GM12878 (cell line): Measurements from ENCODE around the gene ZNF133. TPM values are rescaled to one million over a fixed set of nuclear protein-coding genes. Genes with fewer than 3 reads are reported as not detected.
"Not testable (repeated sequence)": the region's sequence is repeated elsewhere in the genome, so short reads cannot be mapped to it uniquely, and the experiment has no call there.

Experiments used
- ATAC-seq: fragments of 200-7000 bp; cut with Tn5 transposase; 3 replicates; pipeline ENCODE4 v1.9.1; 2020; ENCODE audit warnings: mild to moderate bottlenecking, moderate library complexity
- BruUV-seq: library from RNA; stranded (reverse); fragments of 400-500 nt; replicated peaks from 2 replicates; lab custom pipeline; 2021; lab: Mats Ljungman, UMichigan
- CTCF ChIA-PET: fragments of 300-600 bp; sonication (Branson Sonifier 250); formaldehyde crosslinking; extraction: SDS; loops from one replicate; lab custom pipeline; 2021; ENCODE audit warnings: inconsistent platforms; lab: Yijun Ruan, JAX
- POLR2A ChIA-PET: fragments of 350-600 bp; formaldehyde crosslinking; extraction: SDS; loops from one replicate; lab custom pipeline; 2021; ENCODE audit warnings: inconsistent platforms; lab: Charles Lee
- RAD21 ChIA-PET: fragments of 300-600 bp; sonication (Branson Sonifier 250); formaldehyde crosslinking; loops from one replicate; lab custom pipeline; 2023; ENCODE audit warnings: antibody characterized with exemption; ENCODE audit not compliant: unreplicated experiment; lab: Charles Lee
- SMC1A ChIA-PET: fragments of 300-600 bp; sonication (Branson Sonifier 250); formaldehyde crosslinking; loops from one replicate; lab custom pipeline; 2023; ENCODE audit not compliant: unreplicated experiment, uncharacterized antibody; lab: Charles Lee
- DNase-seq: peaks from one replicate; pipeline ENCODE4 v3.0.0-alpha.2; 2011; ENCODE audit warnings: low read depth, low spot score
- FAIRE-seq: peaks from 3 replicates; lab custom pipeline; 2011; peaks lifted over from hg19 to GRCh38; lab: Jason Lieb, UNC
- H2AFZ ChIP-seq: 2 replicates; pipeline ENCODE4 v1.6.0; 2011; ENCODE audit warnings: low read depth, low read length, control low read depth; ENCODE audit not compliant: control insufficient read depth
- H3K27ac ChIP-seq: 2 replicates; pipeline ENCODE4 v1.5.1; 2011; ENCODE audit warnings: control low read depth; ENCODE audit not compliant: control insufficient read depth, insufficient read depth
- H3K27me3 ChIP-seq, 2 experiments: replicated peaks in 1 of 2; 2 replicates each; pipeline versions ENCODE4 v1.6.0 to v1.6.1; 2011; ENCODE audit warnings: low read length in 1 of 2; ENCODE audit not compliant: control insufficient read depth in 2 of 2, insufficient read depth in 2 of 2
- H3K36me3 ChIP-seq, 2 experiments: 2 replicates each; pipeline ENCODE4 v1.5.1; 2011; ENCODE audit warnings: low read length in 1 of 2; ENCODE audit not compliant: control insufficient read depth in 2 of 2, insufficient read depth in 2 of 2
- H3K4me1 ChIP-seq: 2 replicates; pipeline ENCODE4 v1.6.1; 2011; ENCODE audit warnings: mild to moderate bottlenecking, low read length, moderate library complexity, mixed read lengths; ENCODE audit not compliant: control insufficient read depth, insufficient read depth
- H3K4me2 ChIP-seq: 2 replicates; pipeline ENCODE4 v1.6.0; 2011; ENCODE audit warnings: control low read depth; ENCODE audit not compliant: control insufficient read depth, insufficient read depth
- H3K4me3 ChIP-seq: fragments of 200-600 bp; sonication (generic); 2 replicates; pipeline ENCODE4 v1.5.1; 2016
- H3K79me2 ChIP-seq: 2 replicates; pipeline ENCODE4 v1.6.0; 2011; ENCODE audit warnings: low read length; ENCODE audit not compliant: control insufficient read depth, insufficient read depth
- H3K9ac ChIP-seq: 2 replicates; pipeline ENCODE4 v1.8.0; 2011; ENCODE audit warnings: low read length, control low read depth, mixed read lengths; ENCODE audit not compliant: control insufficient read depth, insufficient read depth
- H3K9me3 ChIP-seq: replicated peaks from 3 replicates; pipeline ENCODE4 v1.5.1; 2011; ENCODE audit warnings: mild to moderate bottlenecking, low read length; ENCODE audit not compliant: control insufficient read depth, insufficient read depth
- H4K20me1 ChIP-seq: 2 replicates; pipeline ENCODE4 v1.6.0; 2011; ENCODE audit not compliant: control insufficient read depth, insufficient read depth
- ATF2 ChIP-seq: IDR thresholded peaks from 2 replicates; pipeline ENCODE4 v1.6.1; 2012; ENCODE audit warnings: low read length, inconsistent platforms
- BCL11A ChIP-seq: IDR thresholded peaks from 2 replicates; pipeline ENCODE4 v1.6.1; 2011; ENCODE audit warnings: low read depth, low read length
- CHD2 ChIP-seq: IDR thresholded peaks from 2 replicates; pipeline ENCODE4 v1.6.1; 2011; ENCODE audit warnings: low read depth, low read length, improper control_type of control experiment, borderline replicate concordance
- CHD4 ChIP-seq: fragments of 200-600 bp; sonication (generic); IDR thresholded peaks from 2 replicates; pipeline ENCODE4 v1.6.1; 2016; ENCODE audit warnings: mild to moderate bottlenecking
- DPF2 ChIP-seq: fragments of 450-650 bp; IDR thresholded peaks from 2 replicates; pipeline ENCODE4 v1.6.1; 2017; ENCODE audit warnings: mild to moderate bottlenecking
- EGR1 ChIP-seq, 2 experiments: IDR thresholded peaks; 1 replicate in 1 of 2; 2 replicates in 1 of 2; pipeline ENCODE4 v1.6.1; 2011 to 2012; ENCODE audit warnings: low read depth in 2 of 2, low read length in 2 of 2, borderline replicate concordance in 1 of 2, mild to moderate bottlenecking in 1 of 2, moderate library complexity in 1 of 2
- FOXM1 ChIP-seq: IDR thresholded peaks from 2 replicates; pipeline ENCODE4 v1.6.1; 2012; ENCODE audit warnings: low read depth, mild to moderate bottlenecking, inconsistent platforms, low read length, moderate library complexity
- HDAC2 ChIP-seq: fragments of 200-600 bp; sonication (generic); IDR thresholded peaks from 2 replicates; pipeline ENCODE4 v1.6.1; 2017
- KLF5 ChIP-seq: fragments of 450-650 bp; IDR thresholded peaks from 2 replicates; pipeline ENCODE4 v1.6.1; 2014; ENCODE audit warnings: mild to moderate bottlenecking; ENCODE audit not compliant: partially characterized antibody
- MTA3 ChIP-seq: IDR thresholded peaks from 2 replicates; pipeline ENCODE4 v1.6.1; 2012; ENCODE audit warnings: low read length, inconsistent platforms, borderline replicate concordance
- MYC ChIP-seq: IDR thresholded peaks from 2 replicates; pipeline ENCODE4 v1.6.1; 2011; ENCODE audit warnings: mild to moderate bottlenecking, low read length, moderate library complexity, inconsistent platforms; ENCODE audit not compliant: insufficient read depth, insufficient replicate concordance, insufficient read length, severe bottlenecking
- NFXL1 ChIP-seq: fragments of 450-650 bp; IDR thresholded peaks from 2 replicates; pipeline ENCODE4 v1.6.1; 2017; ENCODE audit warnings: antibody characterized with exemption, mild to moderate bottlenecking, borderline replicate concordance
- NRF1 ChIP-seq: conservative IDR thresholded peaks from 2 replicates; pipeline ENCODE4 v1.6.1; 2011; ENCODE audit warnings: mild to moderate bottlenecking, low read depth, low read length, improper control_type of control experiment
- SIN3A ChIP-seq: IDR thresholded peaks from 2 replicates; pipeline ENCODE4 v1.6.1; 2012; ENCODE audit warnings: low read depth, low read length, improper control_type of control experiment
- SREBF2 ChIP-seq: IDR thresholded peaks from 2 replicates; pipeline ENCODE4 v1.6.1; 2012; ENCODE audit warnings: mild to moderate bottlenecking, low read length
- WGBS: methylation state at CpG from one replicate; pipeline ENCODE4 v1.1.6; 2016; ENCODE audit warnings: low lambda C conversion rate; ENCODE audit not compliant: insufficient replicate concordance, insufficient coverage; ENCODE audit errors: missing lambda C conversion rate; 5-methylcytosine and 5-hydroxymethylcytosine counted together
- in situ Hi-C: fragments of 300-500 bp; cut with MboI; formaldehyde crosslinking; loops from 9 replicates; pipeline ENCODE4 v1.14.3; 2018; ENCODE audit warnings: mixed read lengths
- intact Hi-C: fragments of 100-400 bp; cut with micrococcal nuclease; formaldehyde crosslinking; loops from one replicate; pipeline ENCODE4 v1.14.2; 2022; ENCODE audit not compliant: unreplicated experiment
- polyA plus RNA-seq, 11 experiments: library from polyadenylated mRNA; depleted of rRNA in 4 of 11; unstranded in 6 of 11; stranded (reverse) in 5 of 11; fragments of >200 nt; fragmentation: Nextera tagmentation in 4 of 11; fragmentation: Illumina TruSeq in 1 of 11; extraction: Ambion mirVana in 4 of 11; extraction: Trizol in 1 of 11; gene quantifications; 1 replicate in 1 of 11; 2 replicates in 10 of 11; pipeline versions ENCODE4 v1.2.1 to v1.2.3, GENCODE V29; 2011 to 2016; ENCODE audit warnings: inconsistent platforms in 2 of 11, missing spikeins in 2 of 11, low read depth in 1 of 11
- total RNA-seq, 4 experiments: library from RNA; depleted of rRNA in 3 of 4; stranded (reverse); fragments of >200 nt in 3 of 4; fragmentation: Illumina TruSeq in 1 of 4; extraction: Trizol in 1 of 4; gene quantifications; 2 replicates each; pipeline versions ENCODE4 v1.2.1 to v1.2.3, GENCODE V29; 2013 to 2021
- TF ChIP-seq, protein P1 (sequence below): IDR thresholded peaks from 2 replicates; pipeline ENCODE4 v1.6.1; 2011; ENCODE audit warnings: low read depth, mild to moderate bottlenecking, low read length, moderate library complexity, borderline replicate concordance; ENCODE audit errors: extremely low read depth

ZNF133 gene
- total and polyA plus RNA-seq, 10 of the 15 experiments (the other 5 are each of a cell fraction or from before 2014, with no cell fraction given) = 2.0 to 9.3 (median 7.3) TPM

DNA sequence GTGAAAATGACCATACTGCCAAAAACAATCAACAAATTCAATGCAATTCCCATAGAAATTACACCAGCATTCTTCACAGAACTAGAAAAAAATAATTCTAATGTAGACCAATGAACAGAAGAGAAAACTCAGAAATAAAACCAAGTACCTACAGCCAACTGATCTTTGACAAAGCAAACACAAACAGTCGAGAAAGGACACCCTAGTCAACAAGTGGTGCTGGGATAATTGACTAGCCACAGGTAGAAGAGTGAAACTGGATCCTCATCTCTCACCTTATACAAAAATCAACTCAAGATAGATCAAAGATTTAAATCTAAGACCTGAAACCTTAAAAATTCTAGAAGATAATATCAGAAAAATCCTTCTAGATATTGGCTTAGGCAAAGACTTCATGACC is 44.5 kb upstream of the ZNF133 start (continued):
- TF ChIP-seq DPF2 (no peak), NRF1 (no peak)

- in situ Hi-C loops, RAD21 ChIA-PET, H3K27ac ChIP-seq, H2AFZ ChIP-seq, CTCF ChIA-PET, H3K4me2 ChIP-seq, H4K20me1 ChIP-seq, H3K79me2 ChIP-seq, H3K4me3 ChIP-seq, H3K9me3 ChIP-seq, SMC1A ChIA-PET, BruUV-seq, H3K36me3 ChIP-seq, POLR2A ChIA-PET, intact Hi-C loops, H3K27me3 ChIP-seq, ATAC-seq, FAIRE-seq, DNase-seq, H3K9ac ChIP-seq, H3K4me1 ChIP-seq: not testable (repeated sequence)
- WGBS = no CpG with 5 or more reads among the region's 4 CpGs
Observed at GRCh38 chr20:18248545-18248944, 39.8 kb upstream of the ZNF133 start.

GRCh38 chr20:18250217-18250616 is 38.1 kb upstream of the ZNF133 start:
- no peaks in the 10 kb centered on the region for H3K4me1 ChIP-seq
- no peak overlapping the region for H3K4me2 ChIP-seq
- no peak overlapping the region for H2AFZ ChIP-seq
- no peaks in the 10 kb centered on the region for H3K36me3 ChIP-seq
- ChIA-PET POLR2A (no interaction called here), RAD21 (no interaction called here), SMC1A (interaction anchor here (0.6 kb wide), 1 partner anchor 71 kb away, joined by 3 read pairs; no protein-coding TSS in a partner anchor), CTCF (no interaction called here)
- no peaks in the 10 kb centered on the region for H3K9me3 ChIP-seq
- FAIRE-seq (no peak), DNase-seq (no peak), ATAC-seq (no peak)
- H3K4me3 ChIP-seq = no peak overlapping the region
- BruUV-seq = no TSS peak
- no peak overlapping the region for H3K27ac ChIP-seq
- WGBS = 59% methylated on average over 3 of the region's 3 CpGs
- H3K27me3 ChIP-seq = no peaks in the 10 kb centered on the region; a peak in 1 of 4 replicates
- intact Hi-C loops = no loop called here
- in situ Hi-C loops = no loop called here
- H3K9ac ChIP-seq = no peak overlapping the region
- no peaks in the 10 kb centered on the region for H3K79me2 ChIP-seq
- no peaks in the 10 kb centered on the region for H4K20me1 ChIP-seq
- no peak for TF ChIP-seq HDAC2
- TF ChIP-seq BCL11A = no peak
- no peak for TF ChIP-seq NFXL1
- no peak for TF ChIP-seq CHD4
- TF ChIP-seq KLF5 = no peak
- TF ChIP-seq SIN3A = no peak
- no peak for TF ChIP-seq MTA3
- TF ChIP-seq FOXM1 = no peak
- TF ChIP-seq ATF2 = no peak
- TF ChIP-seq SREBF2 = no peak
- TF ChIP-seq MYC = no peak
- TF ChIP-seq, protein P1, sequence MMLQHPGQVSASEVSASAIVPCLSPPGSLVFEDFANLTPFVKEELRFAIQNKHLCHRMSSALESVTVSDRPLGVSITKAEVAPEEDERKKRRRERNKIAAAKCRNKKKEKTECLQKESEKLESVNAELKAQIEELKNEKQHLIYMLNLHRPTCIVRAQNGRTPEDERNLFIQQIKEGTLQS = no peak
- no peak for TF ChIP-seq EGR1 (IDR thresholded peaks at IDR 0.05; ENCODE audit: borderline replicate concordance in 1 of 2, low read depth in 2 of 2, low read length in 2 of 2)
- no peak for TF ChIP-seq CHD2
